Measurements from ENCODE around the gene ECT2. TPM values are rescaled to one million over a fixed set of nuclear protein-coding genes. Genes with fewer than 3 reads are reported as not detected.
A peak's percentile ranks its signal among the peaks of the same experiment; 100 is the strongest.
"Not testable (repeated sequence)": the region's sequence is repeated elsewhere in the genome, so short reads cannot be mapped to it uniquely, and the experiment has no call there.

ECT2 gene
- total RNA-seq, 1 donor from 2014 or later, result 20.9 TPM

DNA sequence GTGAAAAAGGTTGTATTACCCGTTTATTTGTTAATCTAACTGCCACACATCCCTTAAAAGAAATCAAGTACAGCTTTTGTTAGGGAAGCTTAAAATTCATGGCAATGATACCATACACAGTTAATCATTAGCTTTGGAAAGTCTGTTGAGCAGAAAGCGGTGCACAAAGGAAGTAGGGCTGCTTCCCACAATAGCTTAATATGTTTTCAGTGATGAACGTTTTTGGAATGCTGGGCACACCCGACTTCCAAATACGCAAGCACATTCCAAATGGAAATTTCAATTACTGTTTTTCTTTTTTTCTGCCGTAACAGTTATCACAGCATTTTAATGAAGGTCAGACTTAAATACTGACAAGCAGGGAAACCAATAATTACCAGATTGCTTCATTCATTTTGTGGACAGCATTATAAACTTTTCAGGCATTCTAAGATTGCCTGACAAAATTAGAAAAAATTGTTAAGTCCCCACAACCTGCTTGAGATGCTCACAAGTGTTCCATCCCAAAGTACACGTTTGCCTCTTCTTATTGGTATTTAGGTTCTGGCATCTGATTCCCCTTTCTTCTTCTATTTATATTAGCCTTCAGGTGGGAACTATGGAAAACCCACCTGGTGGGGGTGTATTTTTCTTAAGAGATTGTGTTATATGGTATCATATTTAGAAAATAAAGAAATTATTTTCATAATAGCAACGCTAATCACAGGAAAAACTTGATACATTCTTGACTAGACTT, 1.1 kb upstream of the ECT2 start:
- no peaks in the 10 kb centered on the region for H3K9me3 Mint-ChIP-seq
- H3K4me3 Mint-ChIP-seq, result peak overlapping the region; percentile 98
- no peak overlapping the region for H3K27ac Mint-ChIP-seq
- no peaks in the 10 kb centered on the region for H3K36me3 Mint-ChIP-seq
- no peaks in the 10 kb centered on the region for H3K27me3 Mint-ChIP-seq (ENCODE audit: low read depth)
- peaks cover 13% of the 10 kb centered on the region for H3K4me1 Mint-ChIP-seq
- DNase-seq (ENCODE audit: low spot score in 2 of 2, unreplicated experiment in 2 of 2), result no peak
- TF ChIP-seq, protein P1, sequence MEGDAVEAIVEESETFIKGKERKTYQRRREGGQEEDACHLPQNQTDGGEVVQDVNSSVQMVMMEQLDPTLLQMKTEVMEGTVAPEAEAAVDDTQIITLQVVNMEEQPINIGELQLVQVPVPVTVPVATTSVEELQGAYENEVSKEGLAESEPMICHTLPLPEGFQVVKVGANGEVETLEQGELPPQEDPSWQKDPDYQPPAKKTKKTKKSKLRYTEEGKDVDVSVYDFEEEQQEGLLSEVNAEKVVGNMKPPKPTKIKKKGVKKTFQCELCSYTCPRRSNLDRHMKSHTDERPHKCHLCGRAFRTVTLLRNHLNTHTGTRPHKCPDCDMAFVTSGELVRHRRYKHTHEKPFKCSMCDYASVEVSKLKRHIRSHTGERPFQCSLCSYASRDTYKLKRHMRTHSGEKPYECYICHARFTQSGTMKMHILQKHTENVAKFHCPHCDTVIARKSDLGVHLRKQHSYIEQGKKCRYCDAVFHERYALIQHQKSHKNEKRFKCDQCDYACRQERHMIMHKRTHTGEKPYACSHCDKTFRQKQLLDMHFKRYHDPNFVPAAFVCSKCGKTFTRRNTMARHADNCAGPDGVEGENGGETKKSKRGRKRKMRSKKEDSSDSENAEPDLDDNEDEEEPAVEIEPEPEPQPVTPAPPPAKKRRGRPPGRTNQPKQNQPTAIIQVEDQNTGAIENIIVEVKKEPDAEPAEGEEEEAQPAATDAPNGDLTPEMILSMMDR (IDR thresholded peaks at IDR 0.05; ENCODE audit: unreplicated experiment), result no peak

DNA sequence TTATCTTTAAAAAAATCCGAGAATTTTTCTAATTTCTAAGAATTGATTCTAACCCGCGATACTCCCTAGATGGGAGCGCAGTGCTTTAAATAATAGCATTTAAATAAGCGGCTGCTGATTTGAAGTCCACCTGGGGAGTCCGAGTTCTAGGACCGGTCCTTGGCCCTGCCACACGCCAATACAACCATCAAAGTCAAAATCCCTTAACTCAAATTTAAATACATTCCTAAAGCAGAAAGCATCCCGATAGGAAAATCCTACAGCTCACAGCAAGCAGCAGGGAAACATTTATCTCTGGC, 508 bp upstream of the ECT2 start:
- H3K9me3 Mint-ChIP-seq, result no peaks in the 10 kb centered on the region
- TF ChIP-seq, protein P1 (IDR thresholded peaks at IDR 0.05; ENCODE audit: unreplicated experiment), result no peak
- H3K27me3 Mint-ChIP-seq (ENCODE audit: low read depth), result no peaks in the 10 kb centered on the region
- H3K36me3 Mint-ChIP-seq, result no peaks in the 10 kb centered on the region
- peak overlapping the region; percentile 99 for H3K27ac Mint-ChIP-seq
- peak overlapping the region; percentile 98 for H3K4me3 Mint-ChIP-seq
- H3K4me1 Mint-ChIP-seq, result peaks cover 13% of the 10 kb centered on the region
- DNase-seq (ENCODE audit: low spot score in 2 of 2, unreplicated experiment in 2 of 2), result no peak

DNA sequence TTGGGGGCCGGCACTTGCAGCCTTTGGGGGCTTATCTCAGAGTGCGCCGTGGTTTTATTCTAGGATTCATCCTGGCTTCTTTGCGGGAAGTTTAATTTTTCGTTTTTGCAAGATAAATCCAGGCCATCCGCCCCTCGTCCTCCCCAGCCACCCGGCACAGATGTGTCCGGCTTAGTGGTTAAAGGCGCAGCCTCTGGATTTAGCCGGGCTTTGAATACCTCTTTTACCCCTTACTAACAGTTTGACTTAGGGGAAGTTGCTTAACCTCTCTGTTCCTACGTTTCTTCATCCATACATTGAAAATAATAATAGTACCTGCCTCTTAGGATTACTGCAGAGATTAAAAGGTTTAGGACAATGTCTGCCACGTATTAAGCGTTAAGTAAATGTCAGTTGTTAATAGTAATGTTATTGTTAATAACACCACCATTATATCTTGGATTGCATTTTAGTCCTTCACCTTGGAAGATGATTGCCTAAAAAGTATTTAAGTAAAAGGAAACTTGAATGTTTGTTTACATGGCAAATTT, 714 bp downstream of the ECT2 start:
- Mint-ChIP-seq H3K9me3 (no peaks in the 10 kb centered on the region), H3K27me3 (ENCODE audit: low read depth) (no peaks in the 10 kb centered on the region), H3K27ac (peak overlapping the region; percentile 99), H3K36me3 (no peaks in the 10 kb centered on the region), H3K4me3 (peak overlapping the region; percentile 98), H3K4me1 (peaks cover 13% of the 10 kb centered on the region)
- TF ChIP-seq, protein P1 (IDR thresholded peaks at IDR 0.05; ENCODE audit: unreplicated experiment), result no peak
- DNase-seq (ENCODE audit: low spot score in 2 of 2, unreplicated experiment in 2 of 2), result no peak

DNA sequence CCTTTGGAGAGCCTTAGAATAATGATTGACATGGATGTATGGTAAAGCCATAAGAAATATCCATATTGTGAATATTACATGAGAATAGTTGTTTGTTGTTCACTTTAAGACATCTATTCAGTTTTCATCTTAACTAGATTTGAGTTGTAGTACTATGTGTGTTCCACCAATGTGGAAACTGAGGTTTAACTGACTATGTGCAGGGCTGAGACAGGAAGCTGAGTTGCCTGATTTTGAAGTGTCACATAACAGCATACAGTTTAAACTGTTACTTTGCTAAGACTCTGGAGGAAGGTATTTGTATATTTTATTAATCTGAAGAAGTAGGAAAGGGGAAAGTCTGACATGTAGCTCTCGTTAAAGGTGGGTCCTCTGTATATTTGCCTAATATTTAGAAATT, 2.1 kb downstream of the ECT2 start:
- H3K9me3 Mint-ChIP-seq, result no peaks in the 10 kb centered on the region
- H3K4me1 Mint-ChIP-seq, result peaks cover 13% of the 10 kb centered on the region
- H3K36me3 Mint-ChIP-seq, result peaks cover 4% of the 10 kb centered on the region
- H3K27ac Mint-ChIP-seq, result no peak overlapping the region
- H3K27me3 Mint-ChIP-seq (ENCODE audit: low read depth), result no peaks in the 10 kb centered on the region
- no peak for DNase-seq (ENCODE audit: low spot score in 2 of 2, unreplicated experiment in 2 of 2)
- TF ChIP-seq, protein P1 (IDR thresholded peaks at IDR 0.05; ENCODE audit: unreplicated experiment), result no peak
- peak overlapping the region; percentile 98 for H3K4me3 Mint-ChIP-seq

DNA sequence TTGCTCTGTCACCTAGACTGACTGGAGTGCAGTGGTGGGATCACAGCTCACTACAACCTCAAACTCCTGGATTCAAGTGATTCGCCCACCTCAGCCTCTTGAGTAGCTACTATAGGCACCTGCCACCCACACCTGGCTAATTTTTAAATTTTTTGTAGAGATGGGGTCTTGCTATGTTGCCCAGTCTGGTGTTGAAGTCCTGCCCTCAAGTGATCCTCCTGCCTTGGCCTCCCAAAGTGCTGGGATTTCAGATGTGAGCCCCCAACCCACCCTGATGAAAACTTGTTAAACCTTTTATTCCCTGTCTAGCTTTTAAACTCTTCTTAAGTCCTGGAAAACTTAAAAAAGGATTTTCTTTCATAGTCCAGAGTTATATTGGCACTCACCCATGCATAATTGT, 2.6 kb downstream of the ECT2 start:
- Mint-ChIP-seq H3K36me3 (peaks cover 4% of the 10 kb centered on the region), H3K4me3 (no peak overlapping the region), H3K9me3 (no peaks in the 10 kb centered on the region), H3K4me1 (peaks cover 13% of the 10 kb centered on the region), H3K27me3 (ENCODE audit: low read depth) (no peaks in the 10 kb centered on the region), H3K27ac (no peak overlapping the region)
- no peak for DNase-seq (ENCODE audit: low spot score in 2 of 2, unreplicated experiment in 2 of 2)
- TF ChIP-seq, protein P1 (IDR thresholded peaks at IDR 0.05; ENCODE audit: unreplicated experiment), result no peak

DNA sequence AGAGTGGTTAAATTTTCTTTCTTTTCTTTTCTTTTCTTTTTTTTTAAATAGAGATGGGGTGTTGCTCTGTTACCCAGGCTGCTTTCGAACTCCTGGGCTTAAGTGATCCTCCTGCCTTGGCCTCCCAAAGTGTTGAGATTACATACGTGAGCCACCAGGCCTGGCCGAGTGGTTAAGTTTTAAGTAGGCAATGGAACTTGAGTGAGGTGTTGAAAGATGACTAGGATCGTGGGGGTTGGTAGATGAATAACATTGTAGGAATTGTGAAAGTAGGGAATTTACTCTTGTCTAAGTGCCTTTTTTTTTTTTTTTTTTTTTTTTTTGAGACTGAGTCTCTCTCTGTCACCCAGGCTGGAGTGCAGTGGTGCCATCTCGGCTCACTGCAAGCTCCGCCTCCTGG, 9.9 kb downstream of the ECT2 start:
- DNase-seq (ENCODE audit: low spot score in 2 of 2, unreplicated experiment in 2 of 2); H3K9me3 Mint-ChIP-seq; H3K4me1 Mint-ChIP-seq; H3K27me3 Mint-ChIP-seq (ENCODE audit: low read depth); H3K27ac Mint-ChIP-seq; H3K4me3 Mint-ChIP-seq: not testable (repeated sequence)
- H3K36me3 Mint-ChIP-seq, result peaks cover 29% of the 10 kb centered on the region
